Germinal center (tissue), 1 donor: Measurements from ENCODE around the gene UBE2D1.
A peak's percentile ranks its signal among the peaks of the same experiment; 100 is the strongest.
"Not testable (repeated sequence)": the region's sequence is repeated elsewhere in the genome, so short reads cannot be mapped to it uniquely, and the experiment has no call there.

Source experiments
- DNase-seq: peaks from one replicate; pipeline ENCODE4 v3.0.0; 2012; ENCODE audit warnings: mixed read lengths, low spot score

UBE2D1 gene

GRCh38 chr10:58384095-58384494, 49.3 kb downstream of the UBE2D1 start:
- DNase-seq, result peak; percentile 54

DNA sequence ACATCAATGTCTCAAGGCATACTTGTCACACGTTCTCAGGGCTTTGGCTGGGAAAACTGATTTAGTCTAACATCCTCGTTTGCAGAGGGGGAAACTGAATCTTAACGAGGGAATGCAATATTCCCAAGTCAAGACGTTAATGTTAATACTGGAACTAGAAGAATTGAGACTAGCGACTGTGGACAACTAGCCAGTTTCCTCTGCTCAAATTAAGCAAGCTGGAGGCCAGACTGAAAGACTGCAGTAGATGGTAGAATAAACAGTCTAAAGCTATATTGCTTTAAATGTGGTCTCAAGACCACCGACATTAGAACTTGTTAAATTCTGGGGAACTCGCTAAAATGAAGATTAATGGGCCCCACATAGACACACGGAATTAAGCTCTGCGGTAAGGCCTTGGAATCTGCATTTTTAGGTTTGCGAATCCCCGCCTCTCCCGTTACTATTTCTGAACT, 49.8 kb downstream of the UBE2D1 start:
- peak; percentile 5 for DNase-seq

DNA sequence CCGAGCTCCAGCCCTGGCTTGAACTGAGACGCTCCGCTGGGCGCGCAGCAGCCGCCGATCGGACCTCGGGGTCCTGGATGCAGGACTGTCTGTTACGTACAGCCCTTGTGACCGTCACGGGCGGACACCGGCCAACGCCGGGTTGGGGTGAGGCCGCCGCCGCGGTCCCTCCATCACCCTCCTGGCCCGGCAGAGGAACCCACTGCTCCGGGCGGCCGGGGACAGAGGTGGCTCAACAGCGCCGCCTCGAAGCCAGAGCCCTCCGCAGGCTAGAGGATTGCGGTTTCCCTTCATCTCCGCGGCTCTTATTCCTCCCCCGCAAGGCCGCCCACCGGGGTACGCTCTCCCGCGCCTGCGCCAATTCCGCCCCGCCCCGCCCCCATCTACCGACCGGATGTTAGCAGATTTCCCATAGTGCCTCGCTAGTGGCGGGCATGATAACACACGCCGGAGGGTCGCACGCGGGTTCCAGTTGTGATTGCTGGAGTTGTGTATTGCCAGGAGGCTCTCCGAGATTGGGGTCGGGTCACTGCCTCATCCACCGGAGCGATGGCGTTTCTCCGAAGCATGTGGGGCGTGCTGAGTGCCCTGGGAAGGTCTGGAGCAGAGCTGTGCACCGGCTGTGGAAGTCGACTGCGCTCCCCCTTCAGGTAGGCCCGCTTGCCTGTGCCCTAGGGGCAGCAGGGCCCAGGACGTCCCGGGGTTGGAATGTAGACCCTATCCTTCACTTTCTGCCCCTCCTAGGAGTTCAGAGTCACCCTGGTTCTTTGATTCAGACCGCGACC, 50.4 kb downstream of the UBE2D1 start, which contains the start of gene TFAM:
TSS of gene TFAM (plus strand) at position 412 of the 785 bp plus-strand sequence. CDS start at position 550, 138 bp downstream.
- DNase-seq, result peak; percentile 93

DNA sequence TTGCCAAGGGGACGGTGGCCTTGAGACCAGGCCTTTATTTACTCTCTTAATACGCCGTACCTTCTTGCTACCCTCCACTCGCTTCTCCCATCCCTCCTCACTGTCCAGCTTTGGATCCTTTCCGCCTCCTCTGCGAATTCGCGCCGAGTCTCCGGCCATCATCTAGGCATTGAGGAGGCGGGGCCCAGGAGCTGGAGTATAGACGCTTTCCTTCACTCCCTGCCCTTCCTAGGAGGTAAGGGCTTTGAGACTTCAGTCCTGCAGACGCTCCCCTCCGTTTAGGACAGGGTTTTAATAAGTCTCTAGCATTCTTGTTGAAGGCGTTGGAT, 50.9 kb downstream of the UBE2D1 start:
- no peak for DNase-seq

DNA sequence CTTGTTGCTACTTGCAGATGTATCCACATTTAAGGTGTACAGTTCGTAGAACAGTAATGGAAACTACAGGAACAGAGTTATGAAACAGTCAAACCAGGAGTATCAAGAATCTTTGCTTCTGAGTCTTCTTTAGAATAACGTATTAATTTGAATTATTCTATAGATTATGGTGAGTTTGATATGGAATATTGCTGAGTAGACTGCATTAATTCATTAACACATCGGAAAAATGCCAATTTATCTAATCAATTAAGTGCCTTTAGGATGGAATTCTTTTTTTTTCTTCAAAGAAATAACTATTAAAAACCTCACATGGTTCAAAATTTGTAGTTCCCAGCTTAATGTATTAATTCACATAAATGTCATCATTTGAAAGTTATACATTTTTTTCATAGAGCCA, 54.2 kb downstream of the UBE2D1 start:
- DNase-seq, result no peak

GRCh38 chr10:58393317-58393716, 58.5 kb downstream of the UBE2D1 start:
- DNase-seq, result no peak

- no peak for DNase-seq
Observed at GRCh38 chr10:58394471-58394870, 59.7 kb downstream of the UBE2D1 start.

DNA sequence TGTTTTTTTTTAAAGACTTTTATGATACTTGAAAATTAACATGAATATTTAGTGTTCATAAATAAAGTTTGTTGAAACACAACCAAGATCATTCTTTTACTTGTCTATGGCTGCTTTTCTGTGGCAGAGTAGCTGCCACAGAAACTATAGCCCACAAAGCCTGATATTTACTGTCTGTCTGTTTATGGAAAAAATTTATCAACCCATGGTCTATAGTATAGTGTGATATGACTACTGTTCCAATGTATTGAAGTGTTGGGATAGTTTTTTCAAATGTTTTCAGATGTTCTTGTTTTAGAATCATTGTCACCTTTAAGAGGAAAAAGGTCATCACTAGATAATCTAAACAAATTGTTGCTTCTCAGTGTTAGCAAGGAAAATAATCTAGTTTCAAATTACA, 61.3 kb downstream of the UBE2D1 start:
- DNase-seq, result no peak

- DNase-seq, result no peak
Observed at GRCh38 chr10:58397830-58398229, 63.0 kb downstream of the UBE2D1 start.

DNA sequence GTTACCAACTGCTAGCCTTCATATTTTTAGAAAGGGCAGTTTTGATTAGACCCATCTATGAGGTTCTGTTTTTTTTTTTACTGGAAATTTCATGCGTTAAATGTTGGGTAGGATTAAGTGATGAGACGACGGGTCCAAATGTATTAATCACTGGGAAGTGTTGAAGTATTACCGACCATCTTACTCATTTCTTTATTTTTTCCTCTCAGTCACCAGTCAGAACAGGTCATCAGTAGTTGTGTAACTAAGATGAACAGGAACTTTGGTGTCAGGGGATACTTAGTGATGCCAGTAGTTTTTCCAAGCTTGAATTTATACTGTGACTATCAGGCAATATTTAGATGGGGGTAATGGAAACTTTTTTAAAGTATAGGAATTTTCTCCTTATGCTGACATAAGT, 64.6 kb downstream of the UBE2D1 start:
- DNase-seq, result no peak

DNA sequence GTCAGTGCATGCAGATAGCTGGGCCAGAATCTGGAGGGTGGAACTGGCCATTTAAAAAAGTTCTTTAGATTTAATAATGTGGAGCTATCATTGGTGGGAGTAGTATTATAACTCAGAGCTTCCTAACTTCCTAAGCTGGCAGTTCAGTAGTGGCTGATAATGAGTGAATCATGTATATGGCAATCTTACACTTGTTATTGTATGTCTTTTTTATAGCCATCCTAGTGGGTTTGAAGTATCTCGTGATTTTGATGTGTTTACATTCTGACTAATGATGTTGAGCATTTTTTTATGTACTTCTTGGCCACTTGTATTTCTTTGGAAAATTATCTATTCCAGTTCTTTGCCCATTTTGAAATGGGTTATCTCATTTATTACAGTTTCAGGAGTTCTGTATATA, 65.8 kb downstream of the UBE2D1 start:
- DNase-seq, result no peak

- DNase-seq, result no peak
Observed at GRCh38 chr10:58404001-58404400, 69.2 kb downstream of the UBE2D1 start.

DNA sequence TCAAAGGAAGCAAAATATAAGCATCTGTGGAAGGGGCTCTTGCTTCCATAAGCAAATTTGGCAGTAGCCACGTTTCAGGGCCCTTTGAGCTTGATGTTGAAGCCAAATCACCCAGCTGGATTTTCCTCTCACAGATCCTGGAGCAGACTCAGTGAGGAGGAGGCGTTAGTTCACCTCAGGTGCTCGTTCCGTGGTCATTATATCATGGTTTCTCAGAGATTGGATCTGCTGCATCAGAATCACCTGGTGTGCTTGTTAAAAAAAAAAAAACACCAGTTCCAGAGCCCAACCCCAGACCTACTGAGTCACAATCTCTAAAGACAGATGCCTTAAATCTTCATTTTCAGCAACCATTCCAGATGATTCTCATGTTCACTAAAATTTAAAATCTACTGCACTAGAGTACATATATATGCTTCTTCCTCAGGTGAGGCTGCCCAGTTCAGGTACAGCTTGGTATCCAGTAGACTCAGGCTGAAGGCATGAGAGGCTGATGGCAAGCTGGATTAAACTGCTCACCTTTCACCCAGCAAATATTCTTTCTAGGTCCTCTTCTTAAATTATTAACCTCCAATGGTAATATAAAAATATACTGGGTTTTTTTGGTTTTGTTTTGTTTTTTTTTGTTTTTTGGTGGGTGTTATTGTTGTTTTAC, 75.3 kb downstream of the UBE2D1 start:
- DNase-seq, result no peak

DNA sequence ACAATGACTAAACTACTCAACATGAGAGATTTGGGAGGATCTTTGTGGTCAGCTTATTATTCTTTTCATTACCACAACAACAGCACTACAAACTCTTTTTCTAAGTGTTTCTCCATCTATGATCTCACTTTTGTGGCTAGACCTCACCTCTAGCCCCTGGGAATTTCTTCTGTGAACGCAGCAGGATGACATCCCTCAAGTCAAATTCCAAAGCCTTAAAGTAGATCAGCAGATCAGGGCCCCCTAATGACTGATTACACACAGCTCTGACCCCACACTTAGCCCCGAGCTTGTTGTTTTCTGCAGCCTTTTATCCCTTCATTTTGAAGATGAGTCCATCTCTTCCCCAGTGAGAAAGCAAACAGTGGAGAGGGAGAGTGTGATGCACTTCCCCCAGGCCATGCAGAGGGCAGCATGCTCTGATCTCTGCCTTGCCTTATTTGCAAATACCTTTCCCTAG, 77.7 kb downstream of the UBE2D1 start:
- DNase-seq, result no peak

- DNase-seq, result no peak
Observed at GRCh38 chr10:58414270-58415041, 79.7 kb downstream of the UBE2D1 start.

- DNase-seq, result no peak
Observed at GRCh38 chr10:58415757-58416156, 81.0 kb downstream of the UBE2D1 start.

GRCh38 chr10:58417902-58418301, 83.1 kb downstream of the UBE2D1 start:
- DNase-seq, result not testable (repeated sequence)
